ENCODE data around the gene EIF2S1.

EIF2S1 gene

DNA sequence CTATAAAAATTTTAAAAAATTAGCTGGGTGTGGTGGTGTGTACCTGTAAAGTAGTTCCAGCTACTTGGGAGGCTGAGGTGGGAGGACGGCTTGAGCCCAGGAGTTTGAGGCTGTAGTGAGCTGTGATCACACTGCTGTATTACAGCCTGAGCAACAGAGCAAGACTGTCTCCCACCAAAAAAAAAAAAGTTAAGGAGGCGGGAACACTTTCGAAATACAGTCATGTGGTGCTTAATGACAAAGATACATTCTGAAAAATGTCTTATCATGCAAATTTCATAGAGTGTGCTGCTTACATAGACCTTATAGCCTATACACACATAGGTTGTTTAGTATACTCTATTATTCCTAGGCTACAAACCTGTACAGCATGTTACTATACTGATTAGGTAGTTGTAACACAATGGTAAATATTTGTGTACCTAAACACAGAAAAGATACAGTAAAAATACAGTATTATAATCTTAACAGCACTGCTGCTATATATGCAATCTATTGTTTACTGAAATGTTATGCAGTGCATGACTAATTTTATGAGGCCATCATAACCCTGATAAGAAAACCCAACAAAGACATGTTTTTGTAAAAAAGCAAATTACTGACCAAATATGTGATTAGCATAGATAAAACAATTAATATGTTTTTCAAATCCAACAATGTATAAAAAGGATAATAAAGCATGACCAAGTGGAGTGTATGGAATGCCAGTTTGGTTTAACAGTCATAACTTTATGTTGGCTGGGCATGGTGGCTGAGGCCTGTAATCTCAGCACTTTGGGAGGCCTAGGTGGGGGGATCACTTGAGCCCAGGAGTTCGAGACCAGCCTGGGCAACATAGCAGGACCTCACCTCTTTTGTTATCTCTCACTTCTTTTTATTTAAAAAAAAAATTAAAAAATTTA, 11.4 kb downstream of the EIF2S1 start:
- H3K27ac ChIP-seq (ENCODE audit: poor library complexity, severe bottlenecking) = peak overlapping the region; percentile 7
- H3K27me3 ChIP-seq (ENCODE audit: insufficient read depth, poor library complexity, severe bottlenecking) = no peaks in the 10 kb centered on the region
- H3K9me3 ChIP-seq (ENCODE audit: severe bottlenecking) = no peaks in the 10 kb centered on the region
- H3K4me1 ChIP-seq (ENCODE audit: insufficient read depth, poor library complexity, severe bottlenecking) = peaks cover 22% of the 10 kb centered on the region
- peaks cover 100% of the 10 kb centered on the region for H3K36me3 ChIP-seq (ENCODE audit: low read depth)
- H3K4me3 ChIP-seq (ENCODE audit: severe bottlenecking) = no peak overlapping the region
- peak; percentile 15; the same call in 1 of the 3 replicates for ATAC-seq (ENCODE audit: low read depth)
- TF ChIP-seq, protein P1, sequence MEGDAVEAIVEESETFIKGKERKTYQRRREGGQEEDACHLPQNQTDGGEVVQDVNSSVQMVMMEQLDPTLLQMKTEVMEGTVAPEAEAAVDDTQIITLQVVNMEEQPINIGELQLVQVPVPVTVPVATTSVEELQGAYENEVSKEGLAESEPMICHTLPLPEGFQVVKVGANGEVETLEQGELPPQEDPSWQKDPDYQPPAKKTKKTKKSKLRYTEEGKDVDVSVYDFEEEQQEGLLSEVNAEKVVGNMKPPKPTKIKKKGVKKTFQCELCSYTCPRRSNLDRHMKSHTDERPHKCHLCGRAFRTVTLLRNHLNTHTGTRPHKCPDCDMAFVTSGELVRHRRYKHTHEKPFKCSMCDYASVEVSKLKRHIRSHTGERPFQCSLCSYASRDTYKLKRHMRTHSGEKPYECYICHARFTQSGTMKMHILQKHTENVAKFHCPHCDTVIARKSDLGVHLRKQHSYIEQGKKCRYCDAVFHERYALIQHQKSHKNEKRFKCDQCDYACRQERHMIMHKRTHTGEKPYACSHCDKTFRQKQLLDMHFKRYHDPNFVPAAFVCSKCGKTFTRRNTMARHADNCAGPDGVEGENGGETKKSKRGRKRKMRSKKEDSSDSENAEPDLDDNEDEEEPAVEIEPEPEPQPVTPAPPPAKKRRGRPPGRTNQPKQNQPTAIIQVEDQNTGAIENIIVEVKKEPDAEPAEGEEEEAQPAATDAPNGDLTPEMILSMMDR (IDR thresholded peaks at IDR 0.05; ENCODE audit: poor library complexity, severe bottlenecking) = no peak
- no peak for DNase-seq (ENCODE audit: low spot score)

DNA sequence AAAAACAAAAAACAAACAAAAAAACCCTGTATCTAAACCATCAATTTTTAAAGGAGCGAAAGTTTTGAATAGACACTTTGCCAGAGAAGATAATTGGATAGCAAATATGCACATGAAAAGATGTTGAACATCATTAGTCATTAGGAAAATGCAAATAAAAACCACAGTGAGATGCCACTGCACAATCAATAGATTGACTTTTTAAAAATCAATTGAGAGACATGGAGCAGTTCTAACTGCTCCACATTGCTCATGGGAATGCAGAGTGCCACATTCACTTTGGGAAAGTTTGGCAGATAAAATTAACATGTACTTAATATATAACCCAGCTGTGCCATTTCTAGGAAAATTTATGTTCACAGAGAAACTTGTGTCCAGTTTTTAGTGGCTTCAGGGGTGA, 12.7 kb downstream of the EIF2S1 start:
- H3K9me3 ChIP-seq (ENCODE audit: severe bottlenecking) = no peaks in the 10 kb centered on the region
- H3K36me3 ChIP-seq (ENCODE audit: low read depth) = peaks cover 100% of the 10 kb centered on the region
- ATAC-seq (ENCODE audit: low read depth) (no peak), DNase-seq (ENCODE audit: low spot score) (no peak)
- peaks cover 22% of the 10 kb centered on the region for H3K4me1 ChIP-seq (ENCODE audit: insufficient read depth, poor library complexity, severe bottlenecking)
- H3K27ac ChIP-seq (ENCODE audit: poor library complexity, severe bottlenecking) = no peak overlapping the region
- TF ChIP-seq, protein P1 (IDR thresholded peaks at IDR 0.05; ENCODE audit: poor library complexity, severe bottlenecking) = no peak
- H3K27me3 ChIP-seq (ENCODE audit: insufficient read depth, poor library complexity, severe bottlenecking) = no peaks in the 10 kb centered on the region
- no peak overlapping the region for H3K4me3 ChIP-seq (ENCODE audit: severe bottlenecking)

DNA sequence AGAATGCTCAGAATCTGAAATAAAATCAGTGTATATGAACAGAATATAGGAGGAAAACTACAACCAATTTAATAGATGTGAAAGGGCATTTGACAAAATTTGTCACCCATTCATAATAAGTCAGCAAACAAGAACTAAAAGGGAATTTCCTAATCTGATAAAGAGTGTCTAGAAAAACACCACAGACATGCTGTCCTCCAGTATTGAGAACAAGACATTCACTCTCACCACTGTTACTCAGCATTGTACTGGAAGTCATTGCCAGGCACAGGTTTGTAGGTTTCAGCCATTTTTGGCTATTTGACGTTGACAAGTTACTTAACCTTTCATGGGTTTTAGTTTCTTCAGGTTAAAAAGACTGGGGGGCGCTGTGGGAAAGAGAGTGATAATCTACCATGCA, 13.2 kb downstream of the EIF2S1 start:
- peaks cover 22% of the 10 kb centered on the region for H3K4me1 ChIP-seq (ENCODE audit: insufficient read depth, poor library complexity, severe bottlenecking)
- H3K4me3 ChIP-seq (ENCODE audit: severe bottlenecking) = no peak overlapping the region
- TF ChIP-seq, protein P1 (IDR thresholded peaks at IDR 0.05; ENCODE audit: poor library complexity, severe bottlenecking) = no peak
- ATAC-seq (ENCODE audit: low read depth) = no peak
- H3K9me3 ChIP-seq (ENCODE audit: severe bottlenecking) = no peaks in the 10 kb centered on the region
- no peak for DNase-seq (ENCODE audit: low spot score)
- H3K27me3 ChIP-seq (ENCODE audit: insufficient read depth, poor library complexity, severe bottlenecking) = no peaks in the 10 kb centered on the region
- H3K27ac ChIP-seq (ENCODE audit: poor library complexity, severe bottlenecking) = no peak overlapping the region
- H3K36me3 ChIP-seq (ENCODE audit: low read depth) = peaks cover 98% of the 10 kb centered on the region

DNA sequence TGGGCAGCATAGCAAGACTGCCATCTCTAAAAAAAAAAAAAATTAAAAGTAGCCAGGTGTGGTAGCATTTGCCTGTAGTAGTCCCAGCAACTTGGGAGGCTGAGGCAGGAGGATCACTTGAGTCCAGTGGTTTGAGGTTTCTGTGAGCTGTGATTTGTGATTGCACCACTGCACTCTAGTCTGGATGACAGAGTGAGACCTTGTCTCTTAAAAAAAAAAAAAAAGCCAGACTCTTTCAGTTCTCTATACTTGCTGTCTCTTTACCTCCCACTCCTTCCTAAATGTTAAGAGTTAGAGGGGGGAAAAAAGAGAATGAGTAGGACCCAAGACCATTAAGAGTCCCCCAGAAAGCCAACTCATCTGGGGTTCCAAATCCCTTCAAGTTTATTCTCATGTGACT, 17.8 kb downstream of the EIF2S1 start:
- Histone ChIP-seq H3K36me3 (ENCODE audit: low read depth) (peaks cover 96% of the 10 kb centered on the region), H3K9me3 (ENCODE audit: severe bottlenecking) (no peaks in the 10 kb centered on the region), H3K27ac (ENCODE audit: poor library complexity, severe bottlenecking) (no peak overlapping the region), H3K27me3 (ENCODE audit: insufficient read depth, poor library complexity, severe bottlenecking) (no peaks in the 10 kb centered on the region), H3K4me3 (ENCODE audit: severe bottlenecking) (no peak overlapping the region), H3K4me1 (ENCODE audit: insufficient read depth, poor library complexity, severe bottlenecking) (peaks cover 2% of the 10 kb centered on the region)
- TF ChIP-seq, protein P1 (IDR thresholded peaks at IDR 0.05; ENCODE audit: poor library complexity, severe bottlenecking) = no peak
- DNase-seq (ENCODE audit: low spot score) (no peak), ATAC-seq (ENCODE audit: low read depth) (no peak; the same call in 2 of the 3 replicates)

DNA sequence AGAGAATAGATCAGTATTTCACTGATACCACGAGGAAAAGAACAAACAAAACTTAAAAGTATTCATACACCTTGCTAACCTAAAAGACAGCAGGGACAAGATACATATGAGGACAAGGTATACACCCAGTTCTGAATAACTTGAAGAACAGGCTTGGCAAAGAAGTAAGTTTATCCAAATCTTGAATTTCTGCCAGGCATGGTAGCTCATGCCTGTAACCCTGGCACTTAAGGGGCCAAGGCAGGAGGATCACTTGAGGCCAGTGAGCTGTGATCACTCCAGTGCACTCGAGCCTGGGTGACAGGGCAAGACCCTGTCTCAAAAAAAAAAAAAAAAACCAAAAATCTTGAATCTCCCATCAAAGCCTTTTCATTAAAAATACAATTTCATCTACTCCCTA, 25.0 kb downstream of the EIF2S1 start:
- Histone ChIP-seq H3K27ac (ENCODE audit: poor library complexity, severe bottlenecking) (peak overlapping the region; percentile 29), H3K27me3 (ENCODE audit: insufficient read depth, poor library complexity, severe bottlenecking) (no peaks in the 10 kb centered on the region), H3K4me3 (ENCODE audit: severe bottlenecking) (no peak overlapping the region), H3K36me3 (ENCODE audit: low read depth) (peaks cover 100% of the 10 kb centered on the region), H3K4me1 (ENCODE audit: insufficient read depth, poor library complexity, severe bottlenecking) (peaks cover 12% of the 10 kb centered on the region), H3K9me3 (ENCODE audit: severe bottlenecking) (no peaks in the 10 kb centered on the region)
- DNase-seq (ENCODE audit: low spot score) (no peak), ATAC-seq (ENCODE audit: low read depth) (no peak)
- TF ChIP-seq, protein P1 (IDR thresholded peaks at IDR 0.05; ENCODE audit: poor library complexity, severe bottlenecking) = no peak
